ENCODE data around the gene ITGB7. TPM values are rescaled to one million over a fixed set of nuclear protein-coding genes. Genes with fewer than 3 reads are reported as not detected.

The ITGB7 gene
- total and polyA plus RNA-seq, 2 of the 4 experiments (the other 2 are of a cell fraction), result 0.18 to 0.44 TPM

DNA sequence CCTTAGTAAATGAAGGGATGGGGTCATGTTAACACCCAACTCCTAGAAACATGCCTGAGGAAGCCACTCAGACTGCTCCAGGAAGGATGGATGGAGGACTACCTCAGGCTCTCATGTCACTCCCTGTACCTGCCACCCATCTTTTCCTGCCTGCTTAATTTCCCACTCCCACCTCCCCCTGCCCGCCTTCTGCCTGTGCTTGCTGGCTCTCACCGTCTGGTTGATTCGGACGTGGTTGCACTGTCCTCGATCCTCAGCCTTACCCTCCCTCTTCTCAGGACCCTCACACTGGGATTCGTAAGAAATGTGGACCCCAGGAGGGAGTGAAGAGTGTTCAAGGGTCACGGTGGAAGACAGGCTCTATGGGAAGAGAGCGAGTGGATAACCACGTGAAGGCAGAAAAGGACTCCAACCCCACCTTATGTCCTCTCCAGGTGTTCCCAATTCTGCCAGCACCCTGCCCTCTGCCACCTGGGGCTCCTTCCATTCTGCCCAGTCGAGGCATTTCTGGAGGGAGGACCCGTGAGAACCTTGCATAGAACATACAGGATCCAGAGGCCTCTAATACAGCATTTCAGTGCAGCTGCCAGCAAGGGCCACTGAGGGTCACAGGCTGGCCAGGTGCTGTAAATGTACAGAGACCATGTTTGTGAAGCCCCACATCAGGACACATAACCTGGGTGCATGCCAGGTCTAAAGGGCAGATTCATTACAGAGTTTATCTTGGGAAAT lies 12.9 kb downstream of the ITGB7 start:
- Histone ChIP-seq H4K20me1 (ENCODE audit: insufficient read depth, low read length) (no peaks in the 10 kb centered on the region), H4K5ac (ENCODE audit: low read depth, low read length) (no peak overlapping the region), H3K18ac (ENCODE audit: low read depth, low read length) (no peak overlapping the region), H3K27me3 (ENCODE audit: control insufficient read depth, insufficient read depth, low read length) (peaks cover 2% of the 10 kb centered on the region; the same call in 1 of the 2 replicates), H3K4me2 (ENCODE audit: low read depth, low read length) (no peak overlapping the region), H4K8ac (ENCODE audit: low read depth in 2 of 2, low read length in 2 of 2) (no peak overlapping the region), H3K4me3 (ENCODE audit: insufficient read depth, low read depth, low read length) (no peak overlapping the region), H3K27ac (ENCODE audit: insufficient read depth, low read length) (no peak overlapping the region), H2AFZ (replicated peaks; ENCODE audit: low read length, poor library complexity) (no peak overlapping the region), H2BK15ac (ENCODE audit: low read depth, low read length) (no peak overlapping the region), H2BK20ac (ENCODE audit: low read depth, low read length) (no peak overlapping the region), H3K23ac (ENCODE audit: low read depth, low read length) (no peak overlapping the region; the same call in 1 of the 2 replicates), H3K9me3 (ENCODE audit: control insufficient read depth, insufficient read depth, low read length) (no peaks in the 10 kb centered on the region), H2BK120ac (ENCODE audit: low read depth, low read length) (no peak overlapping the region), H3K14ac (replicated peaks; ENCODE audit: low read depth, low read length) (no peak overlapping the region), H3K79me1 (ENCODE audit: low read depth in 1 of 2, low read length in 2 of 2) (peaks cover 0 to 2% of the 10 kb centered on the region in 2 experiments; a peak in 1 of 4 replicates), H2AK9ac (replicated peaks; ENCODE audit: low read depth, low read length, poor library complexity) (no peak overlapping the region), H3K9ac (ENCODE audit: low read depth, low read length) (no peak overlapping the region), H3K4me1 (ENCODE audit: control insufficient read depth, insufficient read depth, low read length) (no peaks in the 10 kb centered on the region; the same call in 1 of the 2 replicates), H3K56ac (ENCODE audit: extremely low read depth, insufficient read depth, low read length) (no peak overlapping the region), H4K91ac (ENCODE audit: insufficient read depth, low read depth, low read length) (no peak overlapping the region), H3K9me1 (ENCODE audit: insufficient read depth, low read length) (peaks cover 9% of the 10 kb centered on the region), H2BK5ac (ENCODE audit: low read depth, low read length, poor library complexity, severe bottlenecking) (no peak overlapping the region), H3K36me3 (ENCODE audit: control insufficient read depth, insufficient read depth, low read length) (peaks cover 8% of the 10 kb centered on the region; the same call in 1 of the 2 replicates), H2AK5ac (ENCODE audit: low read depth, low read length) (no peak overlapping the region), H3K4ac (ENCODE audit: low read depth, low read length) (no peak overlapping the region)
- intact Hi-C loops (cut with micrococcal nuclease), result no loop called here
- ChIA-PET POLR2A (ENCODE audit: unreplicated experiment) (no interaction called here), CTCF (interaction anchor here (0.8 kb wide), 1 partner anchor 34 kb away, joined by 3 read pairs; no protein-coding TSS in a partner anchor)
- in situ Hi-C loops (cut with MboI; ENCODE audit: low sequenced_read_pairs), result no loop called here
- no peak for ATAC-seq (ENCODE audit: low read depth)
- no TSS peak for BruUV-seq (replicated peaks)
- no peak for DNase-seq
- dilution Hi-C loops (cut with HindIII; ENCODE audit: low sequenced_read_pairs, unreplicated experiment), result no loop called here
- WGBS, 2 experiments (ENCODE audit: extremely low coverage in 2 of 2, insufficient read length in 1 of 2), result no CpG with 5 or more reads among the region's 11 CpGs
- TF ChIP-seq POLR2A (IDR thresholded peaks at IDR 0.05; ENCODE audit: low read depth, low read length) (no peak), MAFK (IDR thresholded peaks at IDR 0.05; ENCODE audit: low read depth, low read length) (no peak), BHLHE40 (IDR thresholded peaks at IDR 0.05; ENCODE audit: low read depth, low read length) (no peak), RFX5 (IDR thresholded peaks at IDR 0.05; ENCODE audit: low read depth, low read length) (no peak), SMC3 (IDR thresholded peaks at IDR 0.05; ENCODE audit: low read depth, low read length) (no peak), RCOR1 (IDR thresholded peaks at IDR 0.05; ENCODE audit: insufficient replicate concordance, low read length) (no peak), MXI1 (IDR thresholded peaks at IDR 0.05; ENCODE audit: borderline replicate concordance, low read depth, low read length) (no peak), RAD21 (IDR thresholded peaks at IDR 0.05; ENCODE audit: low read length) (no peak), MAZ (IDR thresholded peaks at IDR 0.05; ENCODE audit: borderline replicate concordance, low read depth, low read length) (no peak), CTCF (conservative IDR thresholded peaks at IDR 0.05; ENCODE audit: low read depth, low read length) (no peak)
